DMS 273 treated with DMSO at 0.1 percent for 48 hours (cell line): Measurements from ENCODE around the gene PRND.
"Not testable (repeated sequence)": the region's sequence is repeated elsewhere in the genome, so short reads cannot be mapped to it uniquely, and the experiment has no call there.

Source experiments
- DNase-seq: peaks from one replicate; lab custom pipeline; 2025; lab: John Stamatoyannopoulos, UW

The PRND gene

DNA sequence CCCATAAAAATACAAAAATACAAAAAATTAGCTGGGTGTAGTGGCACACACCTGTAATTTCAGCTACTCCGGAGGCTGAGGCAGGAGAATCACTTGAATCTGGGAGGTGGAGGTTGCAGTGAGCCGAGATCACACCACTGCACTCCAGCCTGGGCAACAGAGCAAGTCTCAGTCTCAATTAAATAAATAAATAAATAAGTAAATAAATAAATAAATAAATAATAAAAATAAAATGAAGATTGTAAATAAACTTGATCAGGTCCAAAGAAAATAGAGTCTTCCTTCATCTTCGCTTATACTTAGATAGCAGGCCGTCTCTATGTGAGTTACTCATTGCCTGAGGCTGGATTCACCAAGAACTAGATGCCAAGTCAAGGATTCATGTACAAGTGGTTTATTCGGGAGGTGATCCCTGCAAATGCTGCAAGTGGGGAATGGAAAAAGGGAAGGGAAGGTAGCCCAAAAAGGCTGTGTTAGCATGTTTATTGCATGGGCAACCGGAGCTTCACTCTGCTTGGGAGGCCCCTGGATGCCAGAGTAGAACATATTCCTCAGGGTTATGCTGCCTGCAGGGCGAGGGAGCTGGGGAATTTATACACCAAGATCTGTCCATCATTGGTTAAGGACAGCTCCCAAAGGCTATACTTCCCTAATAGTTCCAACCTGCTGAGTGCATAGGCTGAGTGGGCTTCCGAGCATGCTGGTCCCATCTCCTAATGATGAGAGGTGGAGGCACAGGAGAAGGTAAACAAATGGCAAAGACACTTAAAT is 16.3 kb downstream of the PRND start:
- DNase-seq, result no peak

DNA sequence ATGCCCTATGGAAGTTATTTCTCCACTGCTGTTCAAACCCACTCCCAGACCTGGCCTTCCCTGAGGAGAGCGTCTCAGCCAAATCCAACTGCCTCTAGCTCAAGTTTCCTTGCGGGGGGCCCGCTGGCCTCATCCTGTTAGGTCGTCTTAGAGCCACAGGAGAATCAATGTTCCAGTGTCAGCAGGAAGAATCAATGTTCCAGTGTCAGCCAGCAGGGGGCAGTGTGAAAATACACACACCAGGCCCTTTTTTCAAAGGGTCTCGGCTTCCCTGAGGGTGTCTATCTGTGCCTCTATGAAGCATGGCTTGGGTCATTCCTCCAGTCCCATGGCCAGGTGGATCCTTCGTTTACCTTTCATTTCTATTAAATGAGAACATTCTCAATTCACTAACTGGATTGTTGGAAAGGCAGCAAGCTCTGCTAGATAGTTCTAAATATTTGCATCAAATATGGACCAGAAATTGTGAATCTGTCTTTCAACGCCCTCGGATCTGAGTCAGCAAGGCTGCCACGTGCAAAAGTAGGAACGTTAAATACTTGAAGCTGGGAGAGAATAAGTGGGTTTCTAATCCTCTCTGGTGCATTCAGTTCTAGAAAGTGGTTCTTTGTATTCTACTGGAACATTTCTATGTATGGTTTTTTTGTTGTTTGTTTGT is 19.2 kb downstream of the PRND start:
- no peak for DNase-seq

DNA sequence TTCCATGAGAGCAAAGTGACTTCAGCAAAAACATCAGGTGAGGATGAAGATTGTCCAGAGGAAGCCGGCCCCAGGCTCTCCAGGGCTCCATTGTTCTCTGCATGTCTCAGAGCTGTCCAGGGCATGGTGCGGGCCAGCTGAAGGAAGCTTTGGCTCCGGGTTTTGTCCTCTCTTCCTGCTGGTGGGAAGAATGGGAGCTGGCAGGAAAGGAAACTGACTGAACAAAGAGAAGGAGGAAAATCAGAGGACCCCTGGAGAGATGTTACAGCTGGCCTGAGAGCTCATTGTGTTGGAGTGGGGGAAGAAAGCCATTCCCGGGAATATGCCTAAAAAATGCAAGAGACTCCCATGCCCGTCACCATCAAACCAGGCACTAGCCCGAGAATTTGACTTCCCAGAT is 27.1 kb downstream of the PRND start:
- DNase-seq, result no peak

DNA sequence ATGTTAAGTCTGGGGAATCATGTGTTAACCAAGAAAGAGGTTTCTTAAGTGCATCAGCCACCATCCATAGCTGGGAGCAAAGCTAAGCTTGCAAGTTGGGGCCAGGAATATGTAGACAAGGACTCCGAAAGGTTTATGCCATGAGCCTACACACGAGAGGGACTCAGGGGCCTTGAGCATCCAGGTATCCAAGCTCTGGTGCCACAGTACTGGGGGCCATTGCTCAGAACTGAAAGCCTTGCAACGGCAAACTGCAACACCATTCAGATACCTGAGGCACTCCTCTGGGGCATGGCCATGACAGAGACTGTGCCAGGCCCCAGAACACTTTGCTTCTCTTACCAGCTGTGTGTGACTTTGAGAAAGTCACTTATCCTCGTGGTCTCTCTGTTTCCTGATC is 27.6 kb downstream of the PRND start:
- DNase-seq, result no peak

DNA sequence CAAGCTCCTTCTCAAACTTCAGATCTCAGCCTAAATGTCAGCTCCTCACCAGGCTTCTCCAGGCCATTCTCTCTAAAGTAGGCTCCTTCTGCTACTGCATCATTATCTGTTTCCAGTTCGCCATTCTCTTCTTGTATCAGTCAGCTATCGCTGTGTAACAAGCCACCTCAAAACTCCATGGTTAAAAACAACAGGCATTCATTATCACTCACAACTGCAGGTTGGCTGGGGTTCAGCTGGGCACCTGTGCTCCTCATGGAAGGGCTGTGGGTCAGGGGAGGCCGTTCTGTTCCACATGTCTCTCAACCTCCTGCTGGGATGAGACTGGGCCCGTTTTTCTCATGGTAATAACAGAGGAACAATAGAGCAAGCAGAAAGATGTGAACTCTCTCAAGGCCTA is 28.7 kb downstream of the PRND start:
- no peak for DNase-seq

DNA sequence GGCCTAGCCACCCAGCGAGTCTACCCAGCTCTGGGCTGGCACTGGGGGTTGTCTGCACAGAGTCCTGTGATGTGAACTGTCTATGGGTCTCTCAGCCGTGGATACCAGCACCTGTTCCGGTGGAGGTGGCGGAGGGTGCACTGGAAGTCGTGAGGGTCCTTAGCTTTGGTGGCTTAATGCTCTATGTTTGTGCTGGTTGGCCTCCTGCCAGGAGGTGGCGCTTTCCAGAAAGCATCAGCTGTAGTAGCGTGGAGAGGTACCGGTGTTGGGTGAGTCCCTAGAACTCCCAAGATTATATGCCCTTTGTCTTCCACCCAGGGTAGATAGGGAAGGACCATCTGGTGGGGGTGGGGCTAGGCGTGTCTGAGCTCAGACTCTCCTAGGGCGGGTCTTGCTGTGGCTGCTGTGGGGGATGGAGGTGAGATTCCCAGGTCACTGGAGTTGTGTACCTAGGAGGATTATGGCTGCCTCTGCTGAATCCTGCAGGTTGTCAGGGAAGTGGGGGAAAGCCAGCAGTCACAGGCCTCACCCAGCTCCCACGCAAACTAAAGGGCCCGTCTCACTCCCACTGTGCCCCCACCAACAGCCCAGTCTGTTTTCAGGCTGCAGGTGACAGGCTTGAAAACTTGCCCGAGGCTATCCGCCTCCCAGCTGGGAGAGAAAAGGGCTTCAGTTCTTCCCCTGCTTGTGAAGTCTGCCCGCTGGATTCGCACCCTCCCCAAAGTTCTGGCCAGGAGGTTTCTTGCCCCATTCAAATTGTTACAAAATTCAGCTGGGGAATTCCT is 37.6 kb downstream of the PRND start:
- DNase-seq, result not testable (repeated sequence)

DNA sequence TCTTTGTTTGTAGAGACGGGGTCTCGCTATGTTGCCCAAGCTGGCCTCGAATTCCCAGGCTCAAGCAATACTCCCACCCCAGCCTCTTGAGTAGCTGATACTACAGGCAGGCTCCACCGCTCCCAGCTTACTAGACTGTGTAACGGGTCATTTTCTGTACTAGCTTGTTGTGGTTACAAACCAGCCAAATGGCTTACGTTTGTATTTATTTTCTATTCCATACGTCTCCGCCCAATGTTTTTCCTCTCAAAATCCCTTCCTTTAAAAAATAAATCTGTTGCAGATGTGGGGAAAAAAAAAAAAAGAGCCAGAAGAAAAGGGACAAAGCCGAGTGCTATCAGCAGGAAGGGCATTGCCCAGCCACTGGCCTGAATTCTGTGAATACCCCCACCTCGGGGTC is 41.6 kb downstream of the PRND start:
- no peak for DNase-seq

DNA sequence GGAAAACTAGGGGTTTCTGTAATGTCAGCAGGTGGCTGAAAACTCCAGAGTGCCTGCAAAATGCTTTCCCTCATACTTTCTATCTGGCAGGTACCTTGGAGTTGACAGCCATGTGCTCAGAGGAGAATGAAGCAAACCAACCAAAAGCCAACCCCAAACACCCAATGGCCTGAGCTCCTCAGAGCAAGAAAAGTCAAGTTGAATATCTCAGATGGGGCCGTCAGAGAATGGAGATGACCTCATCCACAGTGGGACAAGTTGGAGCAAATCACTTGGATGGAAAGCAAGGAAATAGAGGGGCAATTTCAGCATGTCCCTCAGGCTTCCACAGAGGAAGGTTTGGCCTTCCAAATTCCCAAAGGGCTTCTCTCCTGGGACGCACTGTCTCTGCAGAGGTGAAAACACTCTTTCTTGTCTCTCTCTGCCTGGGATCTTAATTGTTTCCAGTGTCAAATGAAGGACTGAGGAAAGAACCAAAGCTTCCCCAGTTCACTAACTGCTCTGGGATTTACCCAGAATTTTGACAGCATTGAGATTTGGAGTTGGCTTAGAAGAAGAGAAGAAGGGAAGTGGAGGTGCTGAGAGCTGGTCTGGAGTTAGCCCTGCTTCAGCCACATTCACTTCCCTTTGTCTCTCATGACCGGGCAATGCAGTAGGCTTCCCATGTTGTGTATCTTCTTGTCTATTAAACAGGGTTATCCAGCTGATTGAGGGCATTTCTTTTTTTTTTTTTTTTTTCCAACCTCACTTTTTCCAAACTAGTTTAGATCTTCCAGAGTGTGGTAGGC is 42.2 kb downstream of the PRND start:
- DNase-seq, result no peak

DNA sequence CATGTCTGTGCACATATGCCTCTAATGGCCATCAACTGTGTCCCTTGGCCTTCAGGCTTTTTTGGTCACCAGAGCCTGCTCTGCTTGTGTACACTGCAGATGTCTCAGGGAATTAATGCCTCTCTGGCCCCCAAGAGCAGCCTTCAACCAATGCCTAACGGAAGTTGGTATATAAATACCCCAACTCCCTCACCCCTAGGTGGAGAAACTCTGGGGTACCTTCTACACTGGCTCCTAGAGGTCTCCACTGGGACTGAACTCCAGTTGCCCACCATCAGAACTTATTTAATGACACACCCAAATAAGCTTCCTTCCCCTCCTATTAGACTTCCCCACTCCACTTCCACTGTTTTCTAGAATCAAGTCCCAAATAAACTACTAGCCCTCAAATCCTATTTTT is 43.1 kb downstream of the PRND start:
- DNase-seq, result no peak

DNA sequence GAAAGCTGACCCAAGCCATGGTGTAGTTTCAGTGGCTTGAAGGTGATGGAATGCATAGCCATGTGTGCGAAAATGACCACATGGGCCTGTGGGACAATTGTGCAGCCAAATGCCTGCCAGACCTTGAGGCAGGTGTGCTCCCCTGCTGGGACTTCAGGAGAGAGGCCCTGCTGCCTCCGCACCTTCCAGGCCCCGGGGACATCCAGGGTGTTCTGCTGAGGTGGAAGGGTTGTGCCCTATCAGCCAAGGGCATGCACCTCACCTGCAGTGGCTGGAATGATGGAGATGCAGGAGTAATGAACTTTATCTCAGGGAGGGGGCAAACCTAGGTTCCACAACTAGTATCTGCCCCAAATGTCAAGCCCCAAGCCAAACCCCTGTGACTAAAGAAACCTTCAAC is 44.0 kb downstream of the PRND start:
- no peak for DNase-seq

DNA sequence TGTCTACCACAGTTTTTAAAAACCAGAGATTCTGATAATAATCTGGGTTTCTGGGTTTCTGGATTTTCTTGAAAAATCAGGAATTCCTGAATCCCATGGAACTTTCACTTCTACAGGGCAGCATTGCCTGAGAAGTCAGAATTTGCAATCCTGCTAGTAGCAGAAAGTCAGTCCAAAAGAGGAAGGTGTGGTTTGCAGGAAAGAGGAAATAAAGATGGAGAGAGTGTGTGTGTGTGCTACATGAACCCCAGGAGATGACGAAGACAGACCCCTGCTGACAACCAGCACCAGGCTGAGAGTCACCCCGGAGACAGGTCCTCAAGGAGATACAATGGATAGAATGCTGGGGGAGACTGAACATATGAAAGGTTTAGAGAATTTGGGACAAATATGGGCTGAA is 44.9 kb downstream of the PRND start:
- DNase-seq, result no peak

DNA sequence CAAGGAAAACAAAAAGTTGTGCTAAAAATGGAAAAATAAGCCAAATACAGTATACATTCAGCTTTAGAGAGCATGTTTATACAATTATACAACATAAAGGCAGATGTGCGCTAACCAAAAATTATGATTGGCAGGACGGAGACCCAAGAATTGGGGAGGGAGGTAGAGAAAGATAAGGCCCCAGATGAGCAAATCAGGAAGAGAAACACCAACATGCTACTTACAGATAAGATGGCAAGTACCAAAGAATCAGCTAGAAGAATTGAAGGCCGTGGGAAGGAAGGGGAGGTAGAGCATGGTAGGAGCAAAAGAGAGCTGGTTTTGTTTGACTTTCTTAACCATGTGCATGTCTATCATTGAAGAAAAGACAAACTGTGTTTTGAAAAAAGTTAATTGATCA is 45.4 kb downstream of the PRND start:
- no peak for DNase-seq

DNA sequence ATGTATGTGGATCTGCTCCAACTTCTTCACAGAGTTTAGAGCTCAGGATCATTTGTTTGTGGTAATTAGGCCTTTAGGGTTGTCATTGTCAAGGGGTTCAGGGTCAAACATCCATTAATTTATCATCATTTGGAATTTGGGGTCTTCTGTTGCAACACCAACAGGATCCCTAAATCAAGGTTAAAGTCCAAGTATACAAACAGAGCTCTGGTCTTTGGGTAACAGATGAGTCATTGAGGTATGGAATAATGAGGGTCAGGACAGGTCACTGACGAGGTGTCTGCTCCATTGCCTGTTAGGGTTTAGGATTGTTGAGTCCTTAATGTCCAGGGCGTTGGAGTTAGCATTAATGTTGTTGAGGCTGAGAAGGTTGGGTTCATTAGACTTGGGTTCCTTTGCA is 47.6 kb downstream of the PRND start:
- no peak for DNase-seq

DNA sequence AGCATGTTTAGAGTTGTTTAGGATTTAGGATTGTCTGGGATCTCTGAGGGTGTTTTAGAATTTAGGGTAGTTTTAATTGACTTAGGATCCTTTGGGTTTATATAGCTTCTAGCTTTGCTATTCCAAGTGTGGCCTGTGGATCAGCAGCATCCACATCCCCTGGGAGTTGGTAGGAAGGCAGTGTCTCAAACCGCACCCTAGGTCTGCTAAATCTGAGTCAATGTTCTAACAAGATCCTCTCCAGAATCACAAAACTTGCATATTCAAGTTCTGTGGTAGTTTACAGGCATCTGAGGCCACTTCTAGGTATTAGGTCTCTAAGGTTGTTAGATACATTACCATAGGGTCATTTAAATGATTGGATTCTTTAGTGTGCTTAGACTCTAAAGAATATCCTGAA is 48.3 kb downstream of the PRND start:
- DNase-seq, result no peak

DNA sequence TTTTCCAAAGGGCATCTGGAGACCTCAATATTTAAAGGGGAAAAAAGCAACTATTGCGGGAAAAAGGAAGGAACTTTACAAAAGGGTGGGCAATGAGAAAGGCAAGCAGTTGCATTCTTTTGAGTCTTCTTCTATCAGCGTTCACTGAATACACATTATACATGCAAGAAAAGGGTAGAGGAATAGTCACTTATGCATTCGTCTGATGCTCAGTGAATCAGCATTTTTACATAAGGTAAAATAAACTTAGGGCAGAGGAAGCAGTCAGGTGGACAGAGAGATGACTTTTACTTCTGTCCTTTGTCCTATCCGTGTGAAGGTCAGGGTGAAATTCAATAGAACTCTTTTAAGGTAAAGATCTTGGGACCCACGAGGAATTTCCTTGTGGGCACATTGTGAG is 49.3 kb downstream of the PRND start:
- DNase-seq, result no peak

DNA sequence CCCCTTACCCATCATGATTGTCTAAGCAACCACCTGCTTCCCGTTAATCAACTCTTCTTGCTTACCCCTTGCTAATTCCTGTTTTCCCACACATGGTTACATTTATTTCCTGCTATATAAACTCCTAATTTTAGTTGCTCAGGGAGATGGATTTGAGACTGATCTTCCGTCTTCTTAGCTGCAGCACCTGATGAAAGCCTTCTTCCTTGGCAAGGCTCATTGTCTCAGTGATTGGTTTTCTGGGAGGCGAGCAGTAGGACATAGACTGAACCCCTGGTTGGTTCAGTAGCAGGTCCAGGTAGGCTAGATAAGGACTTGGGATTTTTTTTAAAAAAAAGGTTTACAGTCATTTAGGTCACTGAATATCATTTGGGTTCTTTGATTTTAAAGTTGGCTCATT is 50.4 kb downstream of the PRND start:
- no peak for DNase-seq

DNA sequence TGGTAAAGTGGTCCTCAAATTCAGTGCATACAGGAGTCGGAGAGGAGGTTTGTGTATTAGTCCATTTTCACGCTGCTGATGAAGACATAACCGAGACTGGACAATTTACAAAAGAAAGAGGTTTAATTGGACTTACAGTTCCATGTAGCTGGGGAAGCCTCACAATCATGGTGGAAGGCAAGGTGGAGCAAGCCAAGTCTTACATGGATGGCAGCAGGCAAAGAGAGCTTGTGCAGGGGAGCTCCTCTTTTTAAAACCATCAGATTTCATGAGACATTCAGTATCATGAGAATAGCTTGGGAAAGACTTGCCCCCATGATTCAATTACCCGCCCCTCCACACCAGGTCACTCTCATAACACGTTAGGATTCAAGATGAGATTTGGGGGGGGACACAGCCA is 51.3 kb downstream of the PRND start:
- not testable (repeated sequence) for DNase-seq

DNA sequence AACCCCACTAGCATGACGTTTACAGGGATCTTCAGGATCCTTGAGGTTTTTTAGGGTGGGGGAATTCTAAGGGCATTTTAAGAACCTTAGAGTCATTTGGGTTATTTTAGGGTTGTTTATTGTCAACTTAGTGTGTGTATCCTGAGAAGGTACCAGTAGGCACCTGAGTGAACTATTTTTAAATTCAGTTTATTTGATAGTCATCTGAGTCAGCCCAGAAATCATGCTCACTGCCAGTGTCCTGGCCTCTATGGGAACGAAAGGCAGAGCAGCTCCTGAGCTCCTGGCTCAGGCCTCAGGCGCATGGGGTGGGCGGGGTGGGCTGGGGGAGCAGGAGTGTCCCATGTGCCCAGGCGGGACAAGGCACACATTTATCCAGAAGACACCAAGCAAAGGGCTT is 52.0 kb downstream of the PRND start:
- DNase-seq, result no peak

DNA sequence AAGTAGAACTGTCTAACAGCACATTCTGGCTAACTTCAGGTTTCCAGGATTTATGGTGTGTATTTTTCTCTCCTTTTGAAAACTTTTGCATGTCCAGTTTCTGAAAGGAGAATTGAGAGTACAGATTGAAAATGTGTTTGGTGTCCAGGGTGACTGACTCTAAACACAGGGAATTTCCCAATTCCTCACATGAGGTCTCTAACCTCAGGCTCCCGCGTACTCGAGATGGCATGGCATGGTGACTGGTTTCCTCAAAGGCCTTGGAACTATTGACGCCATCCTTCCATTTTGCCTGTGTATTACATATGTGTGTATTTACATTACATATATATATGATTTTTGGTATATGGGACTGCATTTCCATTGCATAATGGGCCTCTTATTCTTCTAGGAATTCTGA is 52.5 kb downstream of the PRND start:
- DNase-seq, result no peak

DNA sequence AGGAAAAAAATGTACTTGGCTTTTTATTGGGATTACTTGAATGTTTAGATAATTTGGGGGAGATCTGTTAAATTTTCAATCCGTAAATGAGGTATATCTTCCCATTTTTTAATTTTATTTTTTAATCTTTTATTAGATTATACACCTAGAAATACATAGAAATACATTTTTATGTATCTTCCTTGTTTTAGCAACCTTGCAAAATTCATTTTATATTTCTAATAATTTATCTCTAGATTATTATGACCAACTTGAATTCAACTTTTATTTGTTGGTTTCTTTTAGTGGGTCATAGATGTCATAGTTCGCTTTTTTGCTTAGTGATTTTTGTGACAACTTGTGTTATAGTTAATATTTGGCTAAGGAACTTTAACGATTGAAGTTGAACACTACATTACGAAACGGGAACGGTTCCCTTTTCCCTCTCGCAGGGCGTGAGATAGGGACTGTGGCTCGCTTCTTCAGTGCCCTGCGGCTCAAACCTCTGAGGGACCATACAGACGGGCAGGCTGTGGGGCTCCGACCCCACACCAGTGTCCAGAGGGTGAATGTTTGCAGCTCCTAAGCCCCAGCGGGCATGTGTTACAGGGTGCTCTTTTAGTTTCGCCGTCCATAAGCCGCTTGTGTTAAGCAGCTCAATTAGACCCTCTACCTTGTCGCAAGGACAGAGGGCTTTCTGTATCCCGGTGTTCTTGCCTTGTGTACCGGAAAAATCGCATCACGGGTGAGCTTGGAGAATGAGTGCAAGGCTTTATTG is 53.8 kb downstream of the PRND start:
- no peak for DNase-seq

DNA sequence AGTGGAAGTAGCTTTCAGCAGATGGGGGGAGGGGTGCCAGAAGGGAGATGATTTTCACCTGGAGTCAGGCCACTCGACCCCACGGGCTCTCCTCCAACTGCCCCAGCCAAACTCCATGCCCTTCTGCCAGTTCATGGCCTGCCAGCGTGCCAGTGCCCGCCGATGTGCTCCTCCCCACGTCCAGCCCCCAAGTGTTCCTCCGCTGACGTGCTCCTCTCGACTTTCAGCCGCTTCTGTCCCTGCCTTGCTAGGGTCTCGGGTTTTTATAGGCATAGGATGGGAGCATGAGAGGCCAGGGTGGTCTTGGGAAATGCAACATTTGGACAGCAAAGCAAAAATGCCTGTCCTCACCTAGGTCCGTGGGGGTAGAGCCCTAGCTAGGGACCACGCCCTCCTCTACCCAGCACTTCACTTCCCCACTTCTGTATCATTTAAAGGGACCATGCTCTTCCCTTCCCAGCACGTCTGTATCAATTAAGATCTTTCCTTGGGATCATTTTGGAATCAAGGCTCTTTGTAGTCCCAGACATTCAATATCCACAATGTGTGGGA is 54.4 kb downstream of the PRND start:
- DNase-seq, result no peak
